SK-N-MC (cell line): ENCODE data around the gene CAMTA1.

Experiments
- DNase-seq: peaks from one replicate; pipeline ENCODE4 v3.0.0-alpha.2; 2011; ENCODE audit warnings: low read depth, low spot score
- H3K27ac ChIP-seq: fragments of 200-600 bp; sonication (generic); 2 replicates; pipeline ENCODE4 v1.5.1; 2016; ENCODE audit warnings: mixed run types
- H3K36me3 ChIP-seq: fragments of 200-600 bp; sonication (generic); 2 replicates; pipeline ENCODE4 v1.6.1; 2017; ENCODE audit warnings: antibody characterized with exemption, low read length, mixed read lengths; ENCODE audit not compliant: insufficient read depth
- H3K4me3 ChIP-seq: fragments of 200-600 bp; sonication (generic); 2 replicates; pipeline ENCODE4 v1.5.1; 2016
- H3K9ac ChIP-seq: fragments of 200-600 bp; sonication (generic); 2 replicates; pipeline ENCODE4 v1.8.0; 2017; ENCODE audit warnings: mixed run types, mixed read lengths; ENCODE audit not compliant: insufficient read length
- H3K9me3 ChIP-seq: fragments of 200-600 bp; sonication (generic); 2 replicates; pipeline ENCODE4 v1.6.1; 2017; ENCODE audit warnings: low read depth, mild to moderate bottlenecking, antibody characterized with exemption, low read length, moderate library complexity, mixed read lengths
- EZH2 ChIP-seq: fragments of 200-600 bp; sonication (generic); IDR thresholded peaks from one replicate; pipeline ENCODE4 v1.6.1; 2017; ENCODE audit warnings: antibody characterized with exemption
- FOXP2 ChIP-seq: optimal IDR thresholded peaks from 2 replicates; pipeline ENCODE3; 2011; ENCODE audit warnings: mild to moderate bottlenecking, moderate library complexity; ENCODE audit not compliant: insufficient read depth; ENCODE audit errors: extremely low read length, control extremely low read depth
- POLR2AphosphoS5 ChIP-seq: IDR thresholded peaks from 2 replicates; pipeline ENCODE4 v1.6.1; 2012; ENCODE audit warnings: mild to moderate bottlenecking, low read depth, low read length, borderline replicate concordance

CAMTA1 gene

DNA sequence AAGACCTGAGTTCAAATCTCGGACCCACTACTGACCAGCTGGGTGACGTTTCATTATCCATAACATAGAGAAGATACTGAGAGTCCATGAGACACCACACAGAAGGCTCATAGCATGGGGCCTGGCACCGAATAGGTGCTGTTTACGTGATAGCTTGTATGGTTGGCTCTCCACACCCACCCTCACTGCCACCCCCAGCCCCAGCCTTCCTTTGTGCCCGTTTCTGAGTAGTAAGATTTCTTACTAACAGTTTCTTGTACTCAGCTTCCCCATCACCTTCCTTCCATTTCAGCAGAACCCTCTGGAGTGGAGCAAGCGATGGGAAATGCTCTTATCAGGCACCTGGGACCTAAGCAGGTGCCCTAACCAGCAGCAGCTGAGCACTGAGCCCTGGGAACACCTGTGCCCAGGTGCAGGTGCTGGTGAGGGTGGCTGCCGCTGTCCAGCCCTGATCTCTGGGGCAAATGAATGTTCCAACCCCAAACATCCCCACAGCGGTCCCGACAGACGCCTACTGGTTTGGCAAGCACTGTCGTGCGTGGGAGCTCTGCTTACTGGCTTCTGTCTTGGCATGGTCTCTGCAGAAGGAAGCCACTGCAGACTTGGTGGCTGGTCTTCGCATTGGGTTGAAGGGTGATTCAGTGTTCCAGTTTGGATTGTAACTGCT lies 225.4 kb downstream of the CAMTA1 start:
- H3K36me3 ChIP-seq, result no peaks in the 10 kb centered on the region
- no peak overlapping the region for H3K9ac ChIP-seq
- H3K9me3 ChIP-seq, result no peaks in the 10 kb centered on the region
- H3K27ac ChIP-seq, result no peak overlapping the region
- H3K4me3 ChIP-seq, result no peak overlapping the region
- TF ChIP-seq POLR2AphosphoS5, result no peak
- no peak for TF ChIP-seq FOXP2
- TF ChIP-seq EZH2, result no peak
- no peak for DNase-seq

DNA sequence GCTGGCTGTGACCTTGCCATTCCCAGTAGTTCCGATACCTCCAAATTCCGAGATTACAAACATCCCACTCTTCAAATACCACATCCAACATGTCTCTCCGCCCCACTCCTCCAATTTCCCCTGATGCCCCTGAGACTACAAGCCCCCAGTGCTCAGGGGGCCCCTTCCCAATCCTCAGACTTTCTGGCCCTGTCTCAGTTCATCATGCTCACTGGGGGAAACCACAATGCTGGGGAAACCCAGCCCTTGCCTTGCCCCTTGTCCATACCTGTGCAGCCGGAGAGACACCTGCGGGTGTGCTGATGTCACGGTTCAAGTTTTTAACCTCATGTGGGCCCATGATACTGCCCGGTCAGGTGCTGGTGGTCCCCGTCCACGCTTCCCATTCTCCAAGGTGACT lies 226.6 kb downstream of the CAMTA1 start:
- no peak for DNase-seq
- Histone ChIP-seq H3K4me3 (no peak overlapping the region), H3K9ac (no peak overlapping the region)

DNA sequence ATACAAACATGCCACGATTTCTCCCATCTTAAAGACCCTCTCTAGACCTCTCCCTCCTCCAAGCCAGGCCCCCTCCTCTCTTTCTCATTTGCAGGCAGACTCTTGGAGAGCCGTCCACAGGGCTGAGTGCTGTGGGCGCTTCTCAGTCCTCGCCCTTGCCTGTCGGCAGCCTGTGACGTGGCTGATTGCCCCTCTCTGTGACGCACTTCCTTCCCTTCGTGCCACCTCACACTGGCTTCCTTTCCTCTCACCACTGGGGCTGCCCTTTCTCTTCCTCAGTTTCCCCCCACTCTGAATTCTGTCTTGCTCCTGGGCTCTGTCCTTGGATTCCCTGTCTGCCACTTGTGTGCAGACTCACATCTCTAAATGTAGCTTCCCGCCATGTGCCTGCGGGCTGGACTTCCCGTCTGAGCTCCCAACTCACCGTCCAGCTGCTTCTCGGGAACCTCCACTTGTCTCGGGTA lies 227.2 kb downstream of the CAMTA1 start:
- Histone ChIP-seq H3K9me3 (no peaks in the 10 kb centered on the region), H3K36me3 (no peaks in the 10 kb centered on the region), H3K27ac (no peak overlapping the region), H3K4me3 (no peak overlapping the region), H3K9ac (no peak overlapping the region)
- TF ChIP-seq EZH2, result no peak
- DNase-seq, result no peak

More for the DNA sequence above, 226.6 kb downstream of the CAMTA1 start:
- Histone ChIP-seq H3K36me3 (no peaks in the 10 kb centered on the region), H3K9me3 (no peaks in the 10 kb centered on the region), H3K27ac (no peak overlapping the region)
- TF ChIP-seq EZH2, result no peak
- no peak for TF ChIP-seq FOXP2
- TF ChIP-seq POLR2AphosphoS5, result no peak

DNA sequence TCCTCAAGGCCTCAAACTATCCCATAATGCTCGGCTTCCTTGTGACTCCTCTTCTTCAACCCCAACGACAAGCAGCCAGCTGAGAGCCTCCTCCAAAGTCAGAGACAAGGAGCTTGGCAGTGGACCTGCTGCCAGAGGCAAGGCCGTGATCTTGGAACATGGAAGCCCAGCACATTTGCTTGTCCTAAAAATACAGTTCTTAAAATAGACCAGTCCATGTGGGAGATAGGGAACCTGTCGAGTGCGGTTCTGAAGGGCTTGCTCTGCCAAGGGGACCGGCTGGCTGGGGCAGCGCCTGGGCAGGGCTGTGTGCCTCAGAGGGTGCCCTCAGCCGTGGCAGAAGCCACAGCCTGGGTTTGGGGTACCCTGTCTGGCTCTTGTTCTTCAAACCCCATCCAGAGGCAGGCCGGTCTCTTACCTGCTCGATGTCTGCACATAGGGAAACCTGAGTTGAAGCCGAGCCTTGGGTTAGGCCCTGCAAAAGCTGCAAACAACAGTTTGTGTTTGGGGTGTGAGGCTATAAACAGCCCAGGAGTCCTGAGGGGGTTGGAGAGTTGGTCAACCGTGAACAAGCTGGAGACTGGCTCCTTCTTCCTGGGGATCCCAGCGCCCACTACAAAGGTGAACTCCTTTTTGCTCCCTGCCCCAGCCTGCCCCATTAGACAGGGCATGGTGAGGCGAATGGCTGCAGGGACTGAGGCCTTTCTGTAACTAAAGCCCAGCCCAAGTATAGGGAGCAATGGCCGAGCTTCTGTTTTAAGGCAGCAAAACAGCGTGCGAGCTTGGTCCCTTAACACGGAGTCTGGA lies 228.8 kb downstream of the CAMTA1 start:
- no peak overlapping the region for H3K4me3 ChIP-seq
- TF ChIP-seq EZH2, result no peak
- no peak for TF ChIP-seq POLR2AphosphoS5
- no peak for TF ChIP-seq FOXP2
- no peak overlapping the region for H3K27ac ChIP-seq
- no peak for DNase-seq
- H3K9ac ChIP-seq, result no peak overlapping the region
- H3K9me3 ChIP-seq, result no peaks in the 10 kb centered on the region
- no peaks in the 10 kb centered on the region for H3K36me3 ChIP-seq

DNA sequence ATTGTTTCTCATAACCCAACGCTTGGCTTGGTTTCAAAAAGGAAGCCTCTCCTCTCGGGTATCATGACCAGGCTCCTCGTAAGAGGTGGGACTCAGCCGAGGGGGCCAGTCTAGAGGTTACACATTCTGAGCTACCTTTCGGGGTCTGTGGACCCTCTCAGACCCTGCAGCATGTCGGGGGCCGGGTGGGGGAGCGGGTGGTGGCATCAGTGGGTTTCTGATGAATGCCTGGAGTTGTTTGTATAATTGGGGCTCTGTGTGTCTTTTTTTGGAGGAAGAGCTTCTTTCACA lies 229.3 kb downstream of the CAMTA1 start:
- Histone ChIP-seq H3K36me3 (no peaks in the 10 kb centered on the region), H3K9ac (no peak overlapping the region), H3K27ac (no peak overlapping the region), H3K9me3 (no peaks in the 10 kb centered on the region), H3K4me3 (no peak overlapping the region)
- no peak for TF ChIP-seq POLR2AphosphoS5
- TF ChIP-seq FOXP2, result no peak
- no peak for TF ChIP-seq EZH2
- no peak for DNase-seq

DNA sequence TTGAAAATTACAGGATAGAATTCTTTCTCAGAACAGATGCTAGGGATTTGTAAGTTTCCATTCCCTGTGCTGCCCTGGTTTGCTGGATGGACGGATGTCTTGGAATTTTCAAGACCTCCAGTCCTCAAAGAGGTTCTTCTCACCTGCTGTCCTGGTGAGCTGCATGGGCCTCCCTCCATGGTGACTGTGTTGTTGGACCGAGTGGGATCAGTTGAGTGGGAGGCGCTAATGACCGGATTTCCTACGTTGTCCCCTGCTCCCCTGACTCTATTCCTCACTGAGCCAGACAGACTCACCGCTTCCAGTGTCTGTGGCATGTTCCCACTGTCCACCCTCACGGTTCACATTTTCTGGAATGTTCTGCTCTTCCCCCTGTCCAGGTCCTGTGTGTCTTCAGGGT lies 229.8 kb downstream of the CAMTA1 start:
- no peak overlapping the region for H3K4me3 ChIP-seq
- H3K9ac ChIP-seq, result no peak overlapping the region
- H3K27ac ChIP-seq, result no peak overlapping the region
- TF ChIP-seq FOXP2, result no peak
- no peaks in the 10 kb centered on the region for H3K9me3 ChIP-seq
- no peaks in the 10 kb centered on the region for H3K36me3 ChIP-seq
- no peak for DNase-seq

DNA sequence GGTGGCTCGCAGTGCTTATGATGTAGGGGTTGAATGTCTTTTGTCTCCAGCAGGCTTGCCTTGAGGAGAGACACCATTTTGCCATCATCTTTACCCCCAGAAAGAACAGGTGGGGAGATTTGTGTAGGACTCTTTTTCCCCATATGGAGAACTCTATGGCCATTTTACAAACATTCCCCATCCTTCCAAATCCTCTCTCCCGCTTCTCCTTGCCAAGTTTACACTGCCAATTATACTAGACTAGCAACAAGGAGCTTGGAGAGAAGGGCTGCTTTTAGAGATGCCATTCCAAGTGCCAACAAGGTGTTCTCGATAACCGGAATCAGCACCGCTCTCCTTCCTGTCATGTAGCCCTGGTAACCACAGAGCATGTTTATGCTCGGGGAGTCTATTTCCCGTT lies 233.1 kb downstream of the CAMTA1 start:
- no peak overlapping the region for H3K27ac ChIP-seq
- no peak for TF ChIP-seq POLR2AphosphoS5
- no peak for TF ChIP-seq FOXP2
- TF ChIP-seq EZH2, result no peak
- H3K4me3 ChIP-seq, result no peak overlapping the region
- H3K9ac ChIP-seq, result no peak overlapping the region
- no peaks in the 10 kb centered on the region for H3K36me3 ChIP-seq
- DNase-seq, result no peak
- no peaks in the 10 kb centered on the region for H3K9me3 ChIP-seq

DNA sequence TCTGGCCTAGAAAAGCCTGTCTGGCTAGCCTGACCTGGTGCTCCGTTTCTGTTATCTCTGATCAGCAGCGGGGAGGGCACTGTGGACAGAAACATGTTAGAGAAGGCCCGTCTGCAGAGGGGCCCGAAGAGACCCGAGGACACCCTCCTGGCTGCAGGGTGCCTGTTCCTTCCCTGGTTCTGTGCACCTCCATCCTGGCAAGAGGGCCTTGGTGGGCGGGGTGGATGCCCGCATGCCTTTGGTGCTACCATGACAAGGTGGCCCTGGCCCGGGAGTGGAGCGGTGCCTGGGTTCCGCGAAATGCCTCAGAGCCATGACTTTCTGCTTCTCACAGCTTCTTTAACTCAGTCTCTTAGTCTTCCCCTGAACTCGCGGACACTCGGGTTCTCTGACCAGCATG lies 233.6 kb downstream of the CAMTA1 start:
- H3K36me3 ChIP-seq, result no peaks in the 10 kb centered on the region
- H3K4me3 ChIP-seq, result no peak overlapping the region
- DNase-seq, result no peak
- no peak overlapping the region for H3K27ac ChIP-seq
- no peak for TF ChIP-seq FOXP2
- TF ChIP-seq POLR2AphosphoS5, result no peak
- TF ChIP-seq EZH2, result no peak
- H3K9ac ChIP-seq, result no peak overlapping the region
- no peaks in the 10 kb centered on the region for H3K9me3 ChIP-seq

DNA sequence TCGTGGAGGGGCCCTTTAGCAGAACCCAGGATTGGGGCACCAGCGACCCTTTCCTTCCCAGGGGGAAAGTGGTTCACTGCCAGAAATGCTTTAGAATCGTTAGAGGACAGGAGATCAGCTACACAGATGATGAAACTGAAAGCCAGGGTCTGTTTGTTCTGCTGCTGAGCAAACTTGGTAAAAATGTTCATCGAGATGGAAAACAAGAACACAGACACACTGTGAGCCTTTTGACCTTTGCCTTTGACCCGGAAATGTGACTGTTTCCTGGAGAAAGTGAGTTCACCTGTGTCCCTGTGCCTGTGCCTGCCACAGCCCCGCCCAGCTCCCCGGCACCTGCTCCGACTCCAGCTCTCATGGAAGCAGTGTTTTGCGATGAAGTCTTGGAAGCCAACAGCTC lies 234.3 kb downstream of the CAMTA1 start:
- TF ChIP-seq POLR2AphosphoS5 (no peak), FOXP2 (no peak), EZH2 (no peak)
- H3K9me3 ChIP-seq, result no peaks in the 10 kb centered on the region
- H3K9ac ChIP-seq, result no peak overlapping the region
- H3K4me3 ChIP-seq, result no peak overlapping the region
- H3K36me3 ChIP-seq, result no peaks in the 10 kb centered on the region
- no peak overlapping the region for H3K27ac ChIP-seq
- no peak for DNase-seq
